Ramos (cell line): Measurements from ENCODE around the gene IRF5.
"Not testable (repeated sequence)": the region's sequence is repeated elsewhere in the genome, so short reads cannot be mapped to it uniquely, and the experiment has no call there.

Experiments
- in situ Hi-C: fragments of 300-500 bp; cut with MboI; formaldehyde crosslinking; loops from one replicate; pipeline ENCODE4 v1.14.3; 2022; ENCODE audit warnings: low sequenced_read_pairs; ENCODE audit not compliant: unreplicated experiment

Gene IRF5

GRCh38 chr7:128954830-128955802 lies 17.4 kb downstream of the IRF5 start:
- in situ Hi-C loops, result no loop called here

DNA sequence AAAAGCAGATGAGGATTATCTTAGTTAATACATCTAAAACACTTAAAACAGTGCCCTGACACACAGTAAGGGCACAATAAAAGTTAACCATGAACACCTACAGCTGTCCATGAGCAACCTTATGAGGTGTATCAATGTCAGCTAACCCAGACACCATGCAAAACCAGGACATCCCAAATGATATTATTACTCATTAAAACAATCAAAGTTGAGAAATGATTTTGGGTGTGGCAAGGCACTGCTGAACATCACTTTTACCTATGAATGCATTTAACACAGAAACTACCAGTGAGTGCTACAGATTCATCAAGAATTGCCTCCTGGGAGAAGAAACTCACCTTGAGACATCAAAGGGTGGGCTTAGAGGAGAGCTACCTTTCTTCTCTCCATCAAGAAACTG lies 18.3 kb downstream of the IRF5 start:
- in situ Hi-C loops, result no loop called here

GRCh38 chr7:128959296-128959695 lies 21.6 kb downstream of the IRF5 start:
- in situ Hi-C loops, result no loop called here

GRCh38 chr7:128961030-128961659 lies 23.4 kb downstream of the IRF5 start:
- in situ Hi-C loops, result no loop called here

GRCh38 chr7:128962899-128963298 lies 25.2 kb downstream of the IRF5 start:
- in situ Hi-C loops, result no loop called here

- in situ Hi-C loops, result no loop called here
These were observed 25.6 kb downstream of the IRF5 start for GRCh38 chr7:128963327-128963757.

DNA sequence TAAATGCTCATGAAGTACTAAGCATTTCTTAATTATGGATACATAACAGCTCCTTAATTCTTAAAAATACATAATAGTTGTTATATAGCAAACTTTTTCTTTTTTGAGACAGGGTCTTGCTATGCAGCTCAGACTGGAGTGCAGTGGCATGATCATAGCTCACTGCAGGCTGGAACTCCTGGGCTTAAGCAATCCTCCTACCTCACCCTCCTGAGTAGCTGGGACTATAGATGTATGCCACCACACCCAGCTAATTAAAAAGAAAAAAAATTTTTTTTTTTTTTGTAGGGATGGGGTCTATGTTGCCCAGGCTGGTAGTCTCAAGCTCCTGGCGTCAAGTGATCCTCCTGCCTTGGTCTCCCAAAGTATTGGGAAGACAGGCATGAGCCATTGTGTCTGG lies 30.9 kb downstream of the IRF5 start:
- in situ Hi-C loops, result no loop called here

DNA sequence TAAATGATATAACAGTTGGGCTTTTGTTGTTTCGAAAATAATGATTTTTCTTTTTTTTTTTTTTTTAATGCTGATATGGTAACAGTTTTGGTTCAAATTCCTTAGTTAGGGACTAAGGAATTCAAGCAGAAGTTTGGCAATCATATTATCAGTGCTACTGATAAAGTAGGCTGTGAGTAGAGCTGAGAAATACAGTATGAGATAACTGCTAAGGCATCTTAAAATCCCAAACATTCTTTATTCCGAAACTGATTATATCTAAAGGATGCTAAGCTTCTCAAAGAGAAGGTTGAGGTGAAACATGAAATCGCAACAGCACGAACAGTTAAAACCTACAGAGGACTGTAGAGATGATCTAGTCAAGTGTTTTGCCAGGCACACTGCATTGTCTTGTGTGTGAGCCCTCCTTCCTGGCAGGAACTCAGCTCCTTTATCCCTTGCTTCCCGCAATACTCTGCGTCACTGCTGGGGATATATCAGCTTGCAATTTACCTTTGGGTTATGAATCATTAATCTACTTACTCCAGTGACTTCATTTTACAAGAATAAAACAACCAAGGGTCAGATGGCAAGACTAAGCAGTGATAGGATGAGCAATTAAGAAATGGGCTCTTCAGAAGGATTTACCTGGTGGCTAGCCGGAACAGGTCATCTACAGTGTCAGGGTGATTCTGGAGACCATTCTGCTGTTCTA lies 36.7 kb downstream of the IRF5 start:
- in situ Hi-C loops, result no loop called here

DNA sequence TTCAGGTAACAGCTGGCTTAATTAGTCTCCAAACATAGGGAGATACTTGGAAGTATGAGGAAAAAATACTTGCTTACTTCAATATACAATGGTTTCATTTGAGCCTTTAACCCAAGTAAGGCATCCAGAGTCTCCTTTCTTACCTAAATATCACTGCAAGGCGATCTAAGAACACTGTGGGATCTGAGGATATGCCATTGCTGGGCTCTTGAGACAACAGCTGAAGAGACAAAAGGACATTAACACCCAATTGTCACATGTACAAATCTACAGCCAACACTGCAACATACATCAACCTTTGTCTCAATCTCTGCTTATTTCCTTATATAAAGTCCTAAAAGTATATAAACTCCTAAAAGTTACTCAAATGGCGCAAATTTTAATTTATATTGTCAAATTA lies 44.4 kb downstream of the IRF5 start:
- in situ Hi-C loops, result no loop called here

DNA sequence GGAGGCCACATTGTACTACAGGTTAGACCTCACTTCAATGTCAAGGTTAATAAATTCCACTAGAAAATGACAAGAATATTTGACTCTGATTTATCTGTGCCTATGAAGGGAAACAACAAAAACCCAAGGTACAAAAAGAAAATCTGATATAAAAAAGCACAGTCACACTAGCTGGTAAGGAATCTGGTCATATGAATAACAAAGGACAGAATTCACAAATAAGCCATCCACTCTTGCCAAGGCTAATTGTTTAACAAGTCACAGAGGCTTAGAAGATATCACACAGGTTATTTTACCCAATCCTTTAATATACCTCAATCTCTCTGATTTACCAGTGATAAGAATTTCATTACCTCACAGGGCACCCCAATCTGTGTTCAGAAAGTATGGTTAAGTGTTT lies 47.9 kb downstream of the IRF5 start:
- in situ Hi-C loops, result no loop called here

DNA sequence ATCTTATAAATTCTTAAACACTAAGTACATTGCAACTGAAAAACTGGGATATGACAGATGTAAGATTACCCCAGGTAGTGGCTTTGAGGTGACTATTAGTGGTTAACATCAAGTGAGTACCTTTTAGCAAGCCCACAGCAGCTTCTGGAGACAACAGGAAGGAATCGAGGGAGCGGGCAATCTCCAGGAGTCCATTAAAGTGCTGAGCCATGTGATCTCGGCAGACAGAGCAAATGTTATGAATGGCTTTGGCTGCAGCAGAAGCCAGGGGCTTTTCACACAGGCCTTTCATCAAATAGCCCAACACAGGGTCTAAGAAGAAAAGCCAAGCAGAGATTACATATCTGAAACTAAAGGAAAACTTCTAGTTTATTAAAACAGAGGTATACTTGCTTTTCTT lies 48.9 kb downstream of the IRF5 start:
- in situ Hi-C loops, result no loop called here

DNA sequence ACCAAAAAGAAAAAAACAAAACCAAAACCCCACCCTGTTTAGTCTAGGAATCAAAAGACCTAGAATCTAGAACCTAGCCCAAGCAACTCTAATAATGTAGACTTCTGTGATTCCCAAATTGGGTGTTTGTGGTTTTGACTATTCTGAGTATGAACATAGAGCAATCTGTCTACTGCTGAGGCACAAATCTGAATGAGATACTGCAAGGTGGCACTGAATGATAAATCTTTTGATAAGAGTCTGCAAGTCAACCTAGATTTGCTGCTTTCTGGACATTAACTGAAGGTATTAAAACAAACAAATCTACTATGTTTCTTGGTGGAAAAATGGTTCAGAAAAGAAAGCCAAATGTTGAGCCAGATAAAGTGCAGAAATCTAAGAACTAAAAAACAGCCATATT lies 50.6 kb downstream of the IRF5 start:
- in situ Hi-C loops, result no loop called here

DNA sequence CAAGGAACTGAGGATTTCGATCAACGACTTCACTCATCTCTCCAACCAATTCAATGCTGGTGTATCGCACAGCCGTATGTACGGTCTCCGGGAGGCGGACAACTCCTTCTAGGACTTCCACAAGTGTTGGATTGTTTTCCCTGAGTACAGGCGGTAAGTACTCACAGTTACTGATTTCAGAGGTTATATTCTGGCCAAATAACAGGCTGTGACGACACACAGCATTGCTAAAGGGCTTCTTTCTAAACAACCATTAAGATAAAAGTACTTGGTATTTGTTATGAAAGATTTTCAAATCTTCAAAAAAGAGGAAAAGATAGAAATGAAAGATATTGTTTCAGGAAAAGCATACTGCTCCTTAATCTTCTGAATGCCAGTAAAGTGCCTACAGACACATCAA lies 52.2 kb downstream of the IRF5 start:
- in situ Hi-C loops, result no loop called here

- in situ Hi-C loops, result no loop called here
These were observed 55.7 kb downstream of the IRF5 start for GRCh38 chr7:128993419-128993818.

GRCh38 chr7:128994560-128994959 lies 56.8 kb downstream of the IRF5 start:
- in situ Hi-C loops, result not testable (repeated sequence)

DNA sequence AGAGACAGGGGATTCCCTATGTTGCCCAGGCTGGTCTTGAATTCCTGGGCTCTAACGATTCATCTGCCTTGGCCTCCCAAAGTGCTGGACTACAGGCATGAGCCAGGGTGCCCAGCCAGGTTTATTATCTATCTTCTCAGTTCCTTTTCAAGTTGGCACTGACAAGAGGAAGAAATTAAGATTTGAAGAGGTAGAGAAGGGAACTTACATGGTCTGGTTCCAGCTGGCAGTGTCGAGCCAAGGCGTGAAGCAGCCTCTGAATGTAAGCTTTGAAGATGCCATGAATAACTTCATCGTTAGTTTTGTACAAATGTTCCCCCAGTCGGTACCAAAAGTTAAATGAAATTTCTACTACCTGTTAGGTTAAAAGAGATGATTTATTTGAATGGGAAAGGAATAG lies 59.5 kb downstream of the IRF5 start:
- in situ Hi-C loops, result no loop called here
